ENCODE measurements around the gene C6orf120.

C6orf120 gene

GRCh38 chr6:169701954-169702839 lies at the start of gene C6orf120, which contains the start of gene WDR27:
Gene C6orf120 (plus strand): TSS chr6:169702126. CDS start chr6:169702460, 334 bp downstream.
Gene WDR27 (minus strand): TSS chr6:169702029. CDS start chr6:169689005, 13,024 bp downstream.
- FAIRE-seq (peak; percentile 35), DNase-seq (ENCODE audit: low spot score) (peak; percentile 88)

GRCh38 chr6:169652896-169653295 lies 49.0 kb upstream of the C6orf120 start:
- FAIRE-seq (no peak), DNase-seq (ENCODE audit: low spot score) (no peak)

GRCh38 chr6:169653691-169654090 lies 48.2 kb upstream of the C6orf120 start:
- DNase-seq (ENCODE audit: low spot score) (no peak), FAIRE-seq (no peak)

GRCh38 chr6:169654598-169655391 lies 47.1 kb upstream of the C6orf120 start:
- DNase-seq (ENCODE audit: low spot score) (peak; percentile 23), FAIRE-seq (no peak)

GRCh38 chr6:169656546-169657283 lies 45.2 kb upstream of the C6orf120 start:
- FAIRE-seq, result no peak
- DNase-seq (ENCODE audit: low spot score), result no peak

GRCh38 chr6:169657284-169657610 lies 44.7 kb upstream of the C6orf120 start:
- FAIRE-seq (no peak), DNase-seq (ENCODE audit: low spot score) (no peak)

DNA sequence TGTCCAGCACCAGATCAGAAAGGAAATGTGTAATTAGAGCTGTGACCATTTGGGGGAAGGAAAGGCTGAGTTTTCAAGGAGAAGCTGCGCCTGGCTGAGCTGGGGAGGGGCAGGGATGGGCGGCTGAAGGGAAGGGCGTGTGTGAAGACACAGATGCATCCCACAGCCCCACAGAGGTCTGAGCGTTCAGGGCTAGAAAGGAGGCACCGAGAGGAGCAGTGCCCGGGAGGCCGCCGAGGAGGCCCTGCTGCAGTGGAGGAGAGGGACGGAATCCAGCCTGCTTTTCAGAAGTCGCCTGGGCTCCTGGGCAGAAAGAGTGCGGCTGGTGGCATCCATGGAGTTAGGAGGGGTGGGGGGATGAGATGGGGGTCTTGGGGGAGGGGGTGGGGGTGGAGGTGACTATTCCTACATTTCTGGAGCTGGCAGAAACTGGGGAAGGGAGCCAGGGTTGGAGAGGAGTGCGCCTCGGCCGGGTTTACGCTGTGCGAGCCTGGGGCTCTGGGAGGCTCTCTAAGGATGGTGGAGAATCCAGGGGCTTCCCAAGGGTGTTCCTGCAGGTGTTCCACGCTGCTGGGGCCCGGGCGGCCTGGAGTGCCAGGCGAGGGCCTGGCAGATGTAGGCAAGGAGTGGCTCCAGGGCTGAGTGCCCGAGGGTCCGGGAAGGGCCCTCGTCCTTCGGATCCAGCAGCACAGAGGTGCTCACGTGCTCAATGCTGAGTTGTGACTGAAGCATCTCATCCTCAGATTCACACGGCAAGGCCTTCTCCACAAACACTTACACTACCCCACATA lies 41.9 kb upstream of the C6orf120 start:
- FAIRE-seq (no peak), DNase-seq (ENCODE audit: low spot score) (no peak)

- DNase-seq (ENCODE audit: low spot score), result no peak
- no peak for FAIRE-seq
Observed at GRCh38 chr6:169660751-169661390, 41.1 kb upstream of the C6orf120 start.

DNA sequence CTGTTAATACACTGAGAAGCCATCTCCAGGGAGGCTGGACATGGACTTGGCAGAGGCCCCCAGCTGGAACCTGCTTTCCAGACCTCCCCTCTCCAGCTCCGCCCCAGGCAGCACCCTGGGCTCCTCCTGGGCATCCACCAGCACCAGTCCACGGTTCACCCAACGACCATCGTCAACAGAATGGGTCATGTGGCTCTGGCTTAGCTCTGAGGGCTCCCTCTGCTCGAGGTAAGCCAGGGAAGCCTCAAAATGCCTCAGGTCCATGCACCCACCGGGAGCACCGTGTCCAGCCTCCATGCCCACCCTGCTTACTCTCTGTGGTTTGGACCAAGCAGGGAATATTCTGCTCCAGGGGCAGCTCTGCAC lies 40.6 kb upstream of the C6orf120 start:
- no peak for DNase-seq (ENCODE audit: low spot score)
- FAIRE-seq, result no peak

GRCh38 chr6:169663468-169663867 lies 38.5 kb upstream of the C6orf120 start:
- DNase-seq (ENCODE audit: low spot score) (no peak), FAIRE-seq (no peak)

DNA sequence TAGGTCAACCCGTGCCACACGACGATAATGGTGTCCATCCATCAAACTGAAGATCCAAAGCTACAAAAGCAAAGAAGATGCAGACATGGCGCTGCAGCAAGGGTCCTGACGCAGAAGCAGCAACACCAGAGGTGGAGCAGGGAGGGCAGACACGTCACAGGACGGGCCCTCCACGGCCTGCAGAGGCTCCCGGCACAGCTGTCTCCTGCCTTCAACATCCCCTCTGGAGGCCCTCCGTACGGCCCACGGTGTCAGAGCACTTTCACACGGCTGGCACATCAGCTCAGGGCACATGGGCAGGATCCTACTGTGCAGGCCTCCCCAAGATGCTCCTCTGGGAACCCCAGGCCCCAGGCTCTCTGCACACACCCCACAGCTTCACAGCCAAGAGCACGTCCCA lies 37.7 kb upstream of the C6orf120 start:
- DNase-seq (ENCODE audit: low spot score), result no peak
- FAIRE-seq, result no peak

DNA sequence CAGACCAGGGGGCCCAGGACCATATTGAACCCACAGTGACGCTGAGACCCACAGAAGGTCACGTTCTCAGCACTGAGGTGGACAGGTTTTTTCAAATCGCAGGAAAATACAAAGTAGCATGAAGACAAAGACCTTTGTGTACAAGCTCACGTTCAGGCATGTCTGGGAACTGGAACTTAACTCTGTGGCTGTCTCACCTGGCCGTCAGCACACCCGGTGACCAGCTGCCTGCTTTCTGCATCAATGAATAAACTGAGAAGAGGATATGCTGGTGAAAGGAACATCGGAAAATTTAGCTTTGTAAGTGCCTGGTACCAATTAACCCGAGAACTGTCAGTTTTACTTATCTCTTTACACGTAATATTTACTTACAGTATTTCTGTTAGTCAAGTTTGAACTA lies 36.6 kb upstream of the C6orf120 start:
- FAIRE-seq (no peak), DNase-seq (ENCODE audit: low spot score) (no peak)

- FAIRE-seq (no peak), DNase-seq (ENCODE audit: low spot score) (no peak)
Observed at GRCh38 chr6:169666441-169666840, 35.5 kb upstream of the C6orf120 start.

- FAIRE-seq, result no peak
- no peak for DNase-seq (ENCODE audit: low spot score)
Observed at GRCh38 chr6:169667716-169668115, 34.2 kb upstream of the C6orf120 start.

- no peak for DNase-seq (ENCODE audit: low spot score)
- no peak for FAIRE-seq
Observed at GRCh38 chr6:169668203-169668847, 33.6 kb upstream of the C6orf120 start.

DNA sequence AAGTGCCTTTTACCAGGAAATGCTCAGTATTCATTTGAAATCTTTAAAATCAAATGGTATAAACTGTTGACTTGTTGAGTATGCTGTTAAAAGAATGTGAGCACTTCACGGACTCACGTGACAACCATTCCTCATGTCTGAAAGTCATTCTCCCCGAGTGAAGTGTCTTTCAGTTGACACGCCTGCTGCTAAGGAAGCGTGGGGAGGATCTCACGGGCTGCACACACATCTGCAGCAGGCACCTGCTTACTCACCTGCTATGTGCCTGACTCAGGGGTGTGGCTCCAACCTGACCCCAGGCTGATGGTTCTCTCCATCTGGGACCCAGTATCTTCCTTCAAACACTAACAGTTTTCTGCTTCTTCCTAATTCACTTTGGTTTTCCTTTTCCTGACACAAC lies 32.8 kb upstream of the C6orf120 start:
- FAIRE-seq, result no peak

DNA sequence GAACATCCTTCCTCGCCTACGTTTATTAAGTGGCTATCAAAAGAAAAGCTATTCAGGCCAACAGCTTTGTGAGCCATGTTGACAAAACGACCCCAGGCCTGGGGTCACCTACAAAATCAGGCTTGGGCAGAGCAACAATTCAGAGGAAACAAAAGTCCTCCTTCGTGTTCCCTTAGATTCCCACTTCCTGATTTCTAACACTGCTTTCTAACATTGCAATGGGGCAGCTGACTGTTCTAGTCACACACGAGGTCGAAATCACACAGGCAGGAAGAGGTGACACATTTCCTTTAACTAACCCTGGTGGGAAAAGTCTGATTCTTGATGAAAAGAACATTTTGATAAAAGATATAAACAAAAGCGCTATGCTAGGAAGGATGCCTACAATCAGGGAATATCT lies 32.0 kb upstream of the C6orf120 start:
- DNase-seq (ENCODE audit: low spot score) (no peak), FAIRE-seq (no peak)

More for the DNA sequence above, 32.8 kb upstream of the C6orf120 start:
- DNase-seq (ENCODE audit: low spot score), result no peak

DNA sequence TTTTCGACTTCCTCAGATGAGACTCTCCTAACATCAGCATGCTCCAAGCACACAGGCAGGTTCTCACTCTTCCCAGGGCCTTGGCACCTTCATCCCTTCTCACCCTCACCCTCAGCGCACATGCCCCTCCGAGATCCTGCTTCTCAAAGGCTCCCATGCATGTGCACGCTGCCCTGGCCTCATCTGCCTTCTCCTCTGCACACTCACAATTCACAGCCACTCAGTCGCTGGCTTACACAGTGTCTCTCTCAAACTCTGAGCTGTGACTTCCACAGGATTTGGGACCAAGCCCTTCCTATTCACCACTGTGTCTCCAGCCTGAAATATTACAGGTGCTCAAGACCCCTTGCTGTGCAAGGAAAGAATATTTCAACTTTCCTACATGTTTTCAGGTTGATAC lies 30.4 kb upstream of the C6orf120 start:
- FAIRE-seq (no peak), DNase-seq (ENCODE audit: low spot score) (no peak)

- no peak for DNase-seq (ENCODE audit: low spot score)
- no peak for FAIRE-seq
Observed at GRCh38 chr6:169675011-169675410, 26.9 kb upstream of the C6orf120 start.

- FAIRE-seq, result no peak
- no peak for DNase-seq (ENCODE audit: low spot score)
Observed at GRCh38 chr6:169677096-169677495, 24.8 kb upstream of the C6orf120 start.
